ENCODE results near the gene UBASH3A.

The UBASH3A gene, protein sequence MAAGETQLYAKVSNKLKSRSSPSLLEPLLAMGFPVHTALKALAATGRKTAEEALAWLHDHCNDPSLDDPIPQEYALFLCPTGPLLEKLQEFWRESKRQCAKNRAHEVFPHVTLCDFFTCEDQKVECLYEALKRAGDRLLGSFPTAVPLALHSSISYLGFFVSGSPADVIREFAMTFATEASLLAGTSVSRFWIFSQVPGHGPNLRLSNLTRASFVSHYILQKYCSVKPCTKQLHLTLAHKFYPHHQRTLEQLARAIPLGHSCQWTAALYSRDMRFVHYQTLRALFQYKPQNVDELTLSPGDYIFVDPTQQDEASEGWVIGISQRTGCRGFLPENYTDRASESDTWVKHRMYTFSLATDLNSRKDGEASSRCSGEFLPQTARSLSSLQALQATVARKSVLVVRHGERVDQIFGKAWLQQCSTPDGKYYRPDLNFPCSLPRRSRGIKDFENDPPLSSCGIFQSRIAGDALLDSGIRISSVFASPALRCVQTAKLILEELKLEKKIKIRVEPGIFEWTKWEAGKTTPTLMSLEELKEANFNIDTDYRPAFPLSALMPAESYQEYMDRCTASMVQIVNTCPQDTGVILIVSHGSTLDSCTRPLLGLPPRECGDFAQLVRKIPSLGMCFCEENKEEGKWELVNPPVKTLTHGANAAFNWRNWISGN

DNA sequence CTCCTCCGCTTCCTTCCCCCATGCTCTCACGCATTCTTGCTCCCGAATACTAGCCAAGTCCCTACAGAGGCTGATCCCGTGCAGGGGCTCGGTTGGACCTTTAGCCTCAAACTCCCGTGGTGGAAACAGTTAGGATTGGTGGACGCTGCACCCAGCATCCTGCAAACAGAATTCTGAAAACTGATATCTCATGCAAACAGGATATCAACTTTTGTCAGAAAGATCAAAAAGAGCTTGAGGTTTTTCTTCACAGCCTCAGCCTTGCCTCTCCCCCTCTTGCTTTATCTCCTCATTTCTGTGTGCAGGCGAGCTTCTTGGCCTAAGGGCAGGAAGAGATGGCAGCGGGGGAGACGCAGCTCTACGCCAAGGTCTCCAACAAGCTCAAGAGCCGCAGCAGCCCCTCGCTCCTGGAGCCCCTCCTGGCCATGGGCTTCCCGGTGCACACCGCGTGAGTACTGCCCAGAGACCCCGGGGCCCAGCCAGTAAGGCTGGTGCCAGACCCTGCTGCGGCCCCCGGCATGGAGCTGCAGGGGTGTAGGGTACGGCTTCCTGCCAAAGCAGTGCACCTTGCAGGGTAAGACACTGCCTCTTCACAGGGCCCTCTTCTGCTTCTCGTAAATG, at the start of gene UBASH3A:
TSS of gene UBASH3A (plus strand) at position 292 of the 621 bp plus-strand sequence. CDS start at position 336, 44 bp downstream.
- peak; percentile 69 for DNase-seq

DNA sequence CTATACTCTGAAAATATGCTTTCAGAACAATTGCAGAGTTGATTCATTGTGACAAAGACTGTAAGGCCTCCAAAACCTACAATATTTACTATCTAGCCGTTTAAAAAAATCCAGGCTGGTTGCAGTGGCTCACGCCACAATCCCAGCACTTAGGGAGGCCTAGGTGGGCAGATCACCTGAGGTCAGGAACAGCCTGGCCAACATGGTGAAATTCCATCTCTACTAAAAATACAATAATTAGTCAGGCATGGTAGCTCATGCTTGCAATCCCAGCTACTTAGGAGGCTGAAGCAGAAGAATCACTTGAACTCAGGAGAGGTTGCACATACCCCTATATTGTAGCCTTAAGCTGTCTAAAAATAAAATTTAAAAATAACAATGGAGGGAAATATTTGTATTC, 47.7 kb upstream of the UBASH3A start:
- DNase-seq, result no peak

DNA sequence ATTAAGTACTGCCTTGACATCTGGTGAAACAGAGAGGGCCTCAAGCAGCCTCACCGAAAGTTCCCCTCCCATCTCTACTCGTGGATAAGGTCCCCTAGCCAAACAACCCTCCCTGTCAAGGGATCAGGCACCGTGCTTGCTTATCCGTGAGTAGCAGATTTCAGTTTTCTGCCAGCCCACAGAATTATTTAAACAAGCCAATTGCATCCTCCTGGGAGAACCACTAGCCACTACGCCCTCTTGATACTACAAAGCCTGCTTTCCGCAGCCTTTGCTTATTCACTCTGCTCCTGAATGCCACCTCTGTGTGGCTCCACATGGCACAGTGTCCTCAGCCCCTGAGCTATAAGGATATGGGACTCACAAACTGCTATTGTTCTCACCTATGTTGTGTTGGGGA, 47.1 kb upstream of the UBASH3A start:
- no peak for DNase-seq

DNA sequence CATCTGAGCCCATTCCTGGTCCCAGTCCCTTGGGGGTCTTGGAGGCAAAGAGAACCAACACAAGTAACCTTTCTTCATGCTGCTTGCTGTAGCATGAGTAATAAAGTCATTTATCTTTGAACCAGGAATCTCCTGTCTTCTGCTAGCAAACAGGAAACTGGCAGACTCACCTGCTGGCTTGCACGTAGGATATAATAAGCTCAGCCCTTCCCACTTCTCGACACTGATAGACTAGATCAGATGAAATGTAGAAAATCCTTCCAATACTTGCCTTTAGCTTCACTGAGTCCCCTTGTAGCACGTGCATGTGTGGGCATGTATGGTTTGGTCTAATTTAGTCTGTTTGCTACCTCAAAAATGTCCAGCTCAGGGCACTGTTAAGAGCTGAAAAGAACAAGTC, 46.4 kb upstream of the UBASH3A start:
- no peak for DNase-seq

- no peak for DNase-seq
These were observed 45.4 kb upstream of the UBASH3A start for GRCh38 chr21:42358261-42358660.

DNA sequence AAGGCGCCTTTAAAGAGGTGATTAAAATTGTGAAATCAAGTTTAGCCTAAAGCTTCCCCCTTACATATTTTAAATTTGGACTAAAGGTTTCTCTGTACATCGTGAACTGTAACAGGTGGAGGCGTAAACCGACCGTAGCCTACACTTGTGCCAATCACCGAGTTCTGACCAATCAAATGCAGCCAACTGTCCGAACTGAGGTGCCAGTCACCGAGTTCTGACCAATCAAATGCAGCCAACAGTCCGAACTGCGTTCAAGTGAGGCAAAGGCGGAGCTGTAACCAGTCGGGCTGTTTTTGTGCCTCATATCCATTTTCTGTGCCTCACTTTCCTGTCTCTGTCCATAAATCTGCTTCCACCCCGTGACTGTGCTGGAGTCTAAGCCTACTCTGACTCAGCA, 44.8 kb upstream of the UBASH3A start:
- no peak for DNase-seq

DNA sequence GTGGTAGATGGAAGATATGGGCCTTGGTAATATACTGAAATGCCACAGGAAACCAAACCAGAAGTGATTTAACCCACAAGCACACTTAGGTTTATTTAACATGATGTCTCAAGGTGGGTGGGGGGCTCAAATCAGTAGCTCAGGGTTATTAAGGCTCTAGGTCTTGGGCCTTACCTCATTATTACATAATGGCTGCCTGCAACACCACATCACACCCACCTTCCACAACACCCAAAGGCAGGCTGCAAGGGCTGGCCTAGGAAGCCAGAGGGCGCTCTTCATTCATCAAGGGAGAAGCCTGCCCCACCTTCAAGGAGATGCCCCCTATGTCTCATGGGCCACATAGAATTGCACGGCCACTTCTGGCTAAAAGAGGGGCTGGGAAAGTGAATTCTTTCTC, 43.4 kb upstream of the UBASH3A start:
- peak; percentile 12 for DNase-seq

DNA sequence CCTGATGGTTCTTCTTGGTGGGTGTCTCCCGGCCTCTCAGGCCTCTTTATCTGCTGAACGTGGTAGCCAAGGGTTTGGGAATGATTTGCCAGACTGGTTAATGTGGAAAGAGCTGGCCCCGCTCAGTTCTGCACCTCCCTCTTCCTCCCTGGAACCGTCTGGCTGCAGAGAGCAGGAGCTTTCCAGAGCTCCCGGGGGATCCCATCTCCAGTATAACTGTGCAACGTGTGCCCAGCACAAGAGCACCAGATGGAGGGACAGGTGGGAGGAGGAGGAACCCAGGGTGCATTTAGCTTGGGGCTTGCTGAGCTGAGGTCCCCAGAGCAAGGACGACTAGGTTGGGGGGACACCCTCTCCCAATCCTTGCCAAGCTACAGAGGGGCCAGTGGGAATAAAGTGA, 42.4 kb upstream of the UBASH3A start:
- DNase-seq, result no peak

DNA sequence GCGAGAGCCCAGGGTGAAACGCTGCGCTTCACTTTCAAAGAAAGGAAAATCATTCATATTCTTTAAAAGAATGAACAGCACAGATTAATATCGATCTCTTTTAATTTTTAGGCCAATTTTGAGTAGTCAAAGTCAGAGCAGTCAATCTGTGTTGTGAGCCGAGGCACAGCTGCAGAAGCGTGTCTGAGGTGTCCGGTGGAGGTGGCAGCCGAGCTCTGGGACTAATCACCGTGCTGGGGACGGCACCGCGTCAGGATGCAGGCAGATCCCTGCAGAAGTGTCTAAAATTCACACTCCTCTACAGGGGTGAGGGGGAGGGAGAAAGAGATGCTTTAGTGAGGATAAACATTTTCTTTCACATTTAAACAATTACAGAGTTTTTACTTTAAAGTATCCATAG, 41.5 kb upstream of the UBASH3A start:
- DNase-seq, result no peak

DNA sequence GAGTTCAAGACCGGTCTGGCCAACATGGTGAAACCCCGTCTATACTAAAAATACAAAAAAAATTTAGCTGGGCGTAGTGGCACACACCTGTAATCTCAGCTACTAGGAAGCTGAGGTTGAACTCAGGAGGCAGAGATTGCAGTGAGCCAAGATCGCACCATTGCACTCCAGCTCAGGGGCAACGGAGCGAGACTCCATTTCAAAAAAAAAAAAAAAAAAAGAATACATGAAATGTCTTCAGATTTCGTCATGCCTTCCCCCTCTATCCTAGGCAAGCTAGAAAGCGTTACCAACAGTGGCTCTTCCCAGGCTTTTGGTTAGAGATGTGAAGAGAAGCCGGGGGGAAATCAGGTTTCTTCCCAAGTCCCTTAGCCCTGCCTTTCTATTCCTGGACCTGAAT, 41.0 kb upstream of the UBASH3A start:
- no peak for DNase-seq

DNA sequence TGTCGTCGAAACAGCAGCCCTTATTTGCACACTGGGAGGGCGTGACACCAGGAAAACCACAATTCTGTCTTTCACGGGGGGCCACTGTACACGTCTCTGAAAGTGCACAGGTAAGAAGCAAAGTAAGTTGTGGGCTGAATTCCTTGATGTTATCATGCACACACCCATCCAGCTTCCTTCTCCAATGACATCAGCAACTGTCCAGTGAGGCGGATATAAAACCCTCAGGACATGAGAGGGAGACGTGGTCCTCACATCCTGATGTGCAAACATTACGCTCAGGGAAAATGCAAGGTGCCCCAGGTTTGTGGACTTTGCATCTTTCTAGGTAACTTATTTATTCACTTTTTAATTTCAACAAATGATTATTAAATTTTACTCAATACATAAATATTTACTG, 40.4 kb upstream of the UBASH3A start:
- no peak for DNase-seq

- DNase-seq, result no peak
These were observed 39.3 kb upstream of the UBASH3A start for GRCh38 chr21:42364304-42364865.

GRCh38 chr21:42365770-42366169, 37.9 kb upstream of the UBASH3A start:
- no peak for DNase-seq

- no peak for DNase-seq
These were observed 37.3 kb upstream of the UBASH3A start, which contains the start of gene TFF1 for GRCh38 chr21:42366292-42367010. Gene TFF1 (minus strand): TSS chr21:42366535. CDS start chr21:42366495, 40 bp downstream.

GRCh38 chr21:42367367-42368165, 36.1 kb upstream of the UBASH3A start:
- DNase-seq, result no peak

GRCh38 chr21:42369821-42370220, 33.9 kb upstream of the UBASH3A start:
- DNase-seq, result no peak

- no peak for DNase-seq
These were observed 32.6 kb upstream of the UBASH3A start for GRCh38 chr21:42370894-42371654.

- no peak for DNase-seq
These were observed 30.4 kb upstream of the UBASH3A start for GRCh38 chr21:42373196-42373907.

DNA sequence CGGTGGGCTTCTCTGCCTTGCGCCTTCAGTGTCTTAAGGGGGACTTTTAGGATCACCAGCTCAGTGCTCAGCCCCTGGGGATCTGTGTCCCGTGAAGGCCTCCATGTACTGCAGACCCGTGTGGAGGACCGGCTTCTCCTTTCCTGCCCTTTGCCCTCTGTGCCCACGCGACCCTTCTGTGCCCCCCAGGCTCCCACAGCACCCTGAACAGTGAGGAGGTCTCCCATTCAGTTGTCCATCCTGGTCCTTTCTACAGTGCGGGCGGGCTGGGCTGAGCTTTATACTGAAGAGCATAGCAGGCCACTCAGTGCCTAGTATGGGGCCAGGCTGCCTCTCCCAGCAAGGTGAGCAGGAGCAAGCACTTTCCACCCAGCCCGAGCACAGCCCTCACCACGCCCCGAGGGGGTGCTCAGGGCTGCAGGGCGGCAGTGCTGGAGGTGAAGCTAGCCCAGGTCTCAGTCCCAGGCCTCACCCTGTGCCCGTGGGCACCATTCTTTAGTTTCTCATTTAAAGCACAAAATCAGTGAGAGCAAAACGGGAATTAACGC, 29.7 kb upstream of the UBASH3A start:
- DNase-seq, result no peak

DNA sequence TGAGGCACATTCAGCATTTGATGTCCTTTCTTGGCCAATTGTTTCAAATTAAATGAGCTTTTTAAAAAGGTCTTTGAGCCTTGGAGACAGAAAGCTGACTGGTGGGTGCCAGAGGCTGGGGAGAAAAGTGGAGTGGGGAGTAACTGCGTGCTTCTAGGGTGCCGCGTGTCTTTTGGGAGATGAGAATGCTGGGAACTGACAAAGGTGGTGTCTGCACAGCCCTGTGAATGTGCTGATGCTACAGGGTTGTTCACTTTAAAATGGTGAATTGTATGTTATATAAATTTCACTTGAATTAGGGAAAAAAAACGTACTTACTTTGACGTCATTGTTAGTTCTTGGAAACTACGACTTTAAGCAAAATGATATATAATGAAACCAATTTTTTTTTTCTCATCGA, 29.2 kb upstream of the UBASH3A start:
- DNase-seq, result no peak

All from CD4-positive, alpha-beta T cell treated with Interleukin-21 for 1 hour (primary cell).